Measurements from ENCODE around the gene ZNF354C.

ZNF354C gene

DNA sequence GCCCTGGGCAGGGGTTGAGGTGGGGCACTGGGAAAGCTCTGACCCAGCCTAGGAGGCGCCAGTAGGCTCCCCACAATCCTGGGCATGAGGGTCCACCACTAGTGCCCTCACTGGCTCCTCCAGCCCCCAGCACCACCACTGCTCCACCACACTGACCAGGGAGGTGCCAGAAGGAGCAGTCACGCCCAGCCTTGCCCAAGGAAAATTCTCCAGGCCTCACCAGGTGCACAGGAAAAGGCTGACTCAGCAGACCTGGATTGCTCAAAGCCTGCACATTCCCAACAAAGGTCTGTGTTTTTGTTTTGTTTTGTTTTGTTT is 62.9 kb downstream of the ZNF354C start:
- no peak overlapping the region for H3K4me3 ChIP-seq (ENCODE audit: low read depth, low read length)
- no peaks in the 10 kb centered on the region for H3K4me1 ChIP-seq (ENCODE audit: control insufficient read depth, insufficient read depth, low read length)
- no peak overlapping the region for H3K9ac ChIP-seq (ENCODE audit: low read depth, low read length)
- peaks cover 89% of the 10 kb centered on the region for H3K9me3 ChIP-seq (ENCODE audit: control insufficient read depth, insufficient read depth, low read length)
- no peaks in the 10 kb centered on the region for H3K27me3 ChIP-seq (ENCODE audit: control insufficient read depth, insufficient read depth, low read length)
- H3K27ac ChIP-seq (ENCODE audit: low read depth, low read length), result no peak overlapping the region
- no peaks in the 10 kb centered on the region for H3K36me3 ChIP-seq (ENCODE audit: control insufficient read depth, insufficient read depth, low read length)

DNA sequence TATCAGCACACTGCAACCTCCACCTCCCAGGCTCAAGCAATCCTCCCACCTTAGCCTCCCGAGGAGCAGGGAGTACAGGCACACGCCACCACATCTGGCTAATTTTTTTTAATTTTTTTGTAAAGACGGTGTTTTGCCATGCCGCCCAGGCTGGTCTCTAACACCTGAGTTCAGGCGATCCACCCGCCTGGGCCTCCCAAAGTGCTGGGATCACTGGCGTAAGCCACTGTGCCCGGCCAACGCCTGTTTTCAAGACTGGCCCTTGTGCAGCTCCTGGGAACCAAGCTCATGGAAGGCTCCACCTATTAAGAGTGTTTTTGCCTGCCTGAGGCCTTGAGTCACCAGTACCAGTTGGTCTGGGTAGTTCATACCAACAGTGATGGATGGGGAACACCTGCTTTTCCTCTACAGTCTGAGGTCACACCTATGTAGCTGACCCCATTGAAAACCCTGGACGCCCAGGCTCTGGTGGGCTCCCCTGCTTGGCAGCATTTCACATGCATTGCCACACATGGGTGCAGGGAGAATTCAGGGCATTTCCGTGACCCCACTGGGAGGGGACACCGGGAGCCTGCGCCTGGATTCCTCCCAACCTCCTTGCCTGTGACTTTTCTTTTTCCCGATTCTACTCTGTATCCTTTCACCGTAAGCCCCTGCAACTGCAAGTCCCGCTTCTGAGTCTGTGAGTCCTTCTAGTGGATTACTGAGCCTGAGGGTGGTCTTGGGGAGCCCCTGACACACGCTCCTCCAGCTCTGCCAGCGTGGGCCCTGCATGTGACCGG is 63.5 kb downstream of the ZNF354C start:
- no peaks in the 10 kb centered on the region for H3K27me3 ChIP-seq (ENCODE audit: control insufficient read depth, insufficient read depth, low read length)
- no peak overlapping the region for H3K4me3 ChIP-seq (ENCODE audit: low read depth, low read length)
- H3K27ac ChIP-seq (ENCODE audit: low read depth, low read length), result no peak overlapping the region
- no peaks in the 10 kb centered on the region for H3K36me3 ChIP-seq (ENCODE audit: control insufficient read depth, insufficient read depth, low read length)
- H3K9me3 ChIP-seq (ENCODE audit: control insufficient read depth, insufficient read depth, low read length), result peaks cover 86% of the 10 kb centered on the region
- H3K9ac ChIP-seq (ENCODE audit: low read depth, low read length), result no peak overlapping the region
- no peaks in the 10 kb centered on the region for H3K4me1 ChIP-seq (ENCODE audit: control insufficient read depth, insufficient read depth, low read length)

DNA sequence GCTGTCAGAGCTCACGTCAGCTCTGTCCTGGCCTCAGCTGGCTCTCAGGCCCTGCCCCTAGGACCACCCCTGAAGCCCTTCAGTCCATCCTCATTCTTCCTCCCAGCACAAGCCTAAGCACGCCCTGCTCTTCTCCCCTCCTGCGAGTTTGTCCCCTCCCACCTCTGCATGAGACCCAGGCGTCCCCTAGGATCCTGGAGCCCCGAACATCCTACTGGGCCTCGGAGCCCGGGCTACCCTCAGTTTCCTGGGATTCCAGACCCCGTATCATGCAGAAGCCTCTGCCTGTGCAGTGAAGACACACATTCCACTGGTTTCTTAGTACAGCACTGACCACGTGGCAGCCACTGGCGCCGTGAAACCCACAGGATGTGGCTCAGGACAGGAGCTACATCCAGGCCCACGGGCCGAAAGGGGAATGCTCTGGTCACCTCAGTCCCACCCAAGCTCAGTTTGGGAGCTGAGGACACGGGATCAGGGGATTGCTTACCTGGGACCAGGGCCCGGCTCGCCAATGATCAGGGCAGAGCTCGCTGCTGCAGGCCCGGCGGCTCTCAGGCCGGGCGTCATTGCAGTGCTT is 64.2 kb downstream of the ZNF354C start:
- no peak overlapping the region for H3K27ac ChIP-seq (ENCODE audit: low read depth, low read length)
- no peaks in the 10 kb centered on the region for H3K36me3 ChIP-seq (ENCODE audit: control insufficient read depth, insufficient read depth, low read length)
- H3K27me3 ChIP-seq (ENCODE audit: control insufficient read depth, insufficient read depth, low read length), result no peaks in the 10 kb centered on the region
- no peaks in the 10 kb centered on the region for H3K4me1 ChIP-seq (ENCODE audit: control insufficient read depth, insufficient read depth, low read length)
- H3K4me3 ChIP-seq (ENCODE audit: low read depth, low read length), result no peak overlapping the region
- peaks cover 85% of the 10 kb centered on the region for H3K9me3 ChIP-seq (ENCODE audit: control insufficient read depth, insufficient read depth, low read length)
- H3K9ac ChIP-seq (ENCODE audit: low read depth, low read length), result no peak overlapping the region

DNA sequence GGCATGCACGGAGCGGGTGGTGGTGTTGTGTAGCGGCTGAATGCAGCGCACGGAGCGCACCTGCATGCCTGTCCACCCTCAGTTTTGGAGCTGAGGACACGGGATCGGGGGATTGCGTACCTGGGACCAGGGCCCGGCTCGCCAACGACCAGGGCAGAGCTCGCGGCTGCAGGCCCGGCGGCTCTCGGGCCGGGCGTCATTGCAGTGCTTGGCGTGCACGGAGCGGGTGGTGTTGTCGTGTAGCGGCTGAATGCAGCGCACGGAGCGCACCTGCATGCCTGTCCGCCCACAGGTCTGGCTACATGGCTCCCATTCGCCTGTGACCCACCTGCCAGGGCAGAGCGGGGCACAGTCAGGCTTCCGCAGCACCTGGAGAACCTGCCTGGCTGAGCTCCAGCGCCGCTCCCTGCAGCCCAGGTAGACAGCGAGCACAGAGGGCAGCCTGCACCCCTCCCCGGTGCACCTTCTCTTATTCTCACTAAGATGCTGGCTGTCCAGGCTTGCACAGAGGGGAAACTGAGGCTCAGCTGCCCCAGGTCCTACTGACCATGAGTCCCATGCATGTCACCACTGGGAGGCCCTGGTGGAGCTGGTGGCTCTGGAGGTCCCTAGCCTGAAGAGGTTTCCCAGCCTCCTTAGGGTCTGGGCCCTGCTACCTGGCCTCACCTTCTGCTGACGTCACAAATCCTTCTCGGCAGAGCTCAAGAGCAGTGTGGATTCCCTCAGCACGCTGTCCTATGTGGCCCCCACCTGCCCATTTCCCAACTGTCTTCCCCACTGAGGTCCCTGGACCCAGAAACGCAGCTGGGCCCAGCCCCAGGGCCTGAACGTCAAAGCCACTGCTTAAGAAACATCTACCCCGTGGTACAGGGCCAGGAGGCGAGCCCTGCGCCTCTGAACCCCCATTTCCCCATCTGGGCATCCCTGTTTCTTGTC is 64.9 kb downstream of the ZNF354C start:
- Histone ChIP-seq H3K9ac (ENCODE audit: low read depth, low read length) (no peak overlapping the region), H3K4me3 (ENCODE audit: low read depth, low read length) (no peak overlapping the region), H3K36me3 (ENCODE audit: control insufficient read depth, insufficient read depth, low read length) (no peaks in the 10 kb centered on the region), H3K9me3 (ENCODE audit: control insufficient read depth, insufficient read depth, low read length) (peaks cover 83% of the 10 kb centered on the region), H3K27me3 (ENCODE audit: control insufficient read depth, insufficient read depth, low read length) (no peaks in the 10 kb centered on the region), H3K4me1 (ENCODE audit: control insufficient read depth, insufficient read depth, low read length) (no peaks in the 10 kb centered on the region), H3K27ac (ENCODE audit: low read depth, low read length) (no peak overlapping the region)

DNA sequence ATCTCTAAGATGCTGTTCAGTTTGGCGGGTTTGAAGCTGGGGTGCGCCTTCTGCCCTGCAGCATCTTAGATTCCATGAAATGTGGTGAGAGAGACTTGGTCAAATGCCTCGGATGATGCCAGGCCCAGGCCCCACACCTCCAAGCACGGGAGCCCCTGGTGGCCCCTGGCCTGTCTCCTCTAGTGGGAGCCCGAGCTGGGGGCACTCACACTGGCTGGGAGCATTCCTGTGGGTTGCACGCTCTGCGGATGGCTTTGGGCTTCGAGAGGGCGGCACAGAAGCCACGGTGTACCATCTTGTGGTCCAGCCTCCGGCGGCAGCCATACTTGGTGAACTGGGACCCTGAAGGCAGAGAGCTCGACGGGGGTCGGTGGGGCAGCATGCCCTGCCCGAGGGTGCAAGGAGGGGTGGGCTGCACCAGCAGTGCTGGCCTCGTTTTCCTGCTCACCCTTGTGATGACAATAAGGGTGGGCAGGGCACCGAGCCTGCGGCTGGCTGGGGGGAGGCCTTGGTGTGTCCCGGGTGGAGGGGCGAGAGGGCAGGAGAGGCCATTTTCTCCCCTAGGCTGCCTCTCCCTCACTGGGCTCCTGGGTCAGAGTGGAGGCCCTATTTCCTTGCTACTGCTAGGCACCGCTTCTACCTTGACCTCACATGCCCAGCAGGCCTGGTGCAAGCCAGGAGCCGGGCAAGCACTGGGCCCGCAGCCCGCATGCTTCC is 65.8 kb downstream of the ZNF354C start:
- no peak overlapping the region for H3K9ac ChIP-seq (ENCODE audit: low read depth, low read length)
- H3K27ac ChIP-seq (ENCODE audit: low read depth, low read length), result no peak overlapping the region
- H3K36me3 ChIP-seq (ENCODE audit: control insufficient read depth, insufficient read depth, low read length), result no peaks in the 10 kb centered on the region
- no peak overlapping the region for H3K4me3 ChIP-seq (ENCODE audit: low read depth, low read length)
- H3K27me3 ChIP-seq (ENCODE audit: control insufficient read depth, insufficient read depth, low read length), result no peaks in the 10 kb centered on the region
- H3K9me3 ChIP-seq (ENCODE audit: control insufficient read depth, insufficient read depth, low read length), result peaks cover 82% of the 10 kb centered on the region
- H3K4me1 ChIP-seq (ENCODE audit: control insufficient read depth, insufficient read depth, low read length), result no peaks in the 10 kb centered on the region

DNA sequence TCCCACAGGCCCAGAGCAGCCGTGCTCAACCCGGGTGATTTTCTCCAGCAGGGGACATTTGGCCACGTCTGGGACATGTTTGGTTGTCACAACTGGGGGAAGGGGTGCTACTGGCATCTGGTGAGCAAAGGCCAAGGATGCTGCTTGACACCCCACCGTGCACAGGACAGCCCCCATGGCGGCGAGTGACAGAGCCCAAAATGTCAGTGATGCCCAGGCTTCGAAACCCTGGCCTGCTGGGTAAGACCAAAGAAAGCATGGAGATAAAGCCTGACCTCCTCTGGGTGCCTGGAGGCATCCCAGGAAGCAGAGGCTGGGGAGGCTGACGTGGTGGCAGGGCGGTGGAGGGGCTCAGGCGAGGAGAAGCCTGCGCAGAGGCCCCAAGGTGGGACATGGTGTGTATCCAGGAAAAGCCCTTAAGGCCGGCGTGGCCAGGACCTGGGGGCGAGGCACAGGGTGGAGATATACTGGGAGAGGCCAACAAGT is 66.4 kb downstream of the ZNF354C start:
- Histone ChIP-seq H3K4me3 (ENCODE audit: low read depth, low read length) (no peak overlapping the region), H3K9ac (ENCODE audit: low read depth, low read length) (no peak overlapping the region), H3K36me3 (ENCODE audit: control insufficient read depth, insufficient read depth, low read length) (no peaks in the 10 kb centered on the region), H3K4me1 (ENCODE audit: control insufficient read depth, insufficient read depth, low read length) (no peaks in the 10 kb centered on the region), H3K9me3 (ENCODE audit: control insufficient read depth, insufficient read depth, low read length) (peaks cover 80% of the 10 kb centered on the region), H3K27ac (ENCODE audit: low read depth, low read length) (no peak overlapping the region), H3K27me3 (ENCODE audit: control insufficient read depth, insufficient read depth, low read length) (no peaks in the 10 kb centered on the region)

DNA sequence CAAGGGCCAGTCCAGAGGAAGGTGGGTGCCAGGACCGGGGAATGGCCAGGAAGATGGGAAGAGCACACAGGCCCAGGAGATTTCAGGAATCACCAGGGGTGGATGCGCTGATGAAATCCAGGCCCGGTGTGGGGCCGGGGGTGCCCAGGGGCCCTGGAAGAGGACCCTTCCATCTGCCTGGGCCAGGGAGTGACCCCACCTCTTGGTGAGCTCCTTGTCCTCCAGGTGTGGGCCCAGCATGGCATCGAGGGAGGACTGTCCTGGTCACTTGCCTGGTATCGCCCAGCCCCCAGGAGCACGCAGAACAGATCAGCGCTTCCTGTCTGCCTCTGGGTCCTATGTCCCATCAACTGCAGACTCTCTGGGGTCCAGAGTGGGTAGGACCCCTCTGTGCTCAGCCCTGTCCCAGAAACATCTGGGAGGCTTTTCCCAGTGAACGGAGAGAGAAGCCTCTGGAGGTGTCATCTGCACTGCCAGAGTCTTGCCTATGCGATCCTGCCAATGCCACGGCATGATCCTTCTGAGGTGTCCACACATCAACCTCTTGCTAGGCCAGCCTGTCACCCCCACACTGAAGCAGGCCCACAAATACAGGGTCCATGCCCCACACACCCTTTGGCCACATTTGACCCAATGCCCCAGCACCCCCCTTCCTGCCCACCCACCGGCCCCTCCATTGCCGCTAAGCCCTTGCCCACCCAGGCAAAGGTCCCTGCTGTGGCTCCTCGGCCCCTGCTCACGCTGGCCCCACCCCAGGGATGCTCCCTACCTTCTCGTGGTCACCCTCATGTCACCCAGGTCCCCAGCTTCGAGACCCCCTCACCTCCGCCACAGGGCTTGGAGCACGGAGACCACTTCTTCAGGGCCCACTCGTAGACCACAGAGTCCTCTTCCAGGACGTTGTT is 67.2 kb downstream of the ZNF354C start:
- H3K27me3 ChIP-seq (ENCODE audit: control insufficient read depth, insufficient read depth, low read length), result no peaks in the 10 kb centered on the region
- H3K4me1 ChIP-seq (ENCODE audit: control insufficient read depth, insufficient read depth, low read length), result no peaks in the 10 kb centered on the region
- H3K4me3 ChIP-seq (ENCODE audit: low read depth, low read length), result no peak overlapping the region
- H3K9me3 ChIP-seq (ENCODE audit: control insufficient read depth, insufficient read depth, low read length), result peaks cover 73% of the 10 kb centered on the region
- H3K36me3 ChIP-seq (ENCODE audit: control insufficient read depth, insufficient read depth, low read length), result no peaks in the 10 kb centered on the region
- no peak overlapping the region for H3K27ac ChIP-seq (ENCODE audit: low read depth, low read length)
- no peak overlapping the region for H3K9ac ChIP-seq (ENCODE audit: low read depth, low read length)

DNA sequence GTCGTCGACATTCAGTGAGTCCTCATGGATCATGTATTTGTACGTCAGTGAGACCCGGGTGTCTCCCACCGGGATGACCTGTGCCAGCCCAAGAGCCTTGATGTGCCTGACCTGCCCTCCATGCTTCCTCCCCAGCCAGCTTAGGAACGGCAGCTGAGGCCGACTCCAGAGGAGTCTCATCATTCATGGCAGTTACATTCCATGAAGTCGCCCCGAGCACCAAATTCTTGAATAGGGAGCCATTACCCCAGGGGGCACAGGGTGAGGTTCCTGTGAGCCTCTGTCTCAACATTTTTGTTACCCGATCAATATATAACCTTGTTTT is 67.8 kb downstream of the ZNF354C start:
- Histone ChIP-seq H3K4me3 (ENCODE audit: low read depth, low read length) (no peak overlapping the region), H3K27me3 (ENCODE audit: control insufficient read depth, insufficient read depth, low read length) (no peaks in the 10 kb centered on the region), H3K9ac (ENCODE audit: low read depth, low read length) (no peak overlapping the region), H3K36me3 (ENCODE audit: control insufficient read depth, insufficient read depth, low read length) (no peaks in the 10 kb centered on the region), H3K27ac (ENCODE audit: low read depth, low read length) (no peak overlapping the region), H3K4me1 (ENCODE audit: control insufficient read depth, insufficient read depth, low read length) (no peaks in the 10 kb centered on the region), H3K9me3 (ENCODE audit: control insufficient read depth, insufficient read depth, low read length) (peaks cover 66% of the 10 kb centered on the region)

DNA sequence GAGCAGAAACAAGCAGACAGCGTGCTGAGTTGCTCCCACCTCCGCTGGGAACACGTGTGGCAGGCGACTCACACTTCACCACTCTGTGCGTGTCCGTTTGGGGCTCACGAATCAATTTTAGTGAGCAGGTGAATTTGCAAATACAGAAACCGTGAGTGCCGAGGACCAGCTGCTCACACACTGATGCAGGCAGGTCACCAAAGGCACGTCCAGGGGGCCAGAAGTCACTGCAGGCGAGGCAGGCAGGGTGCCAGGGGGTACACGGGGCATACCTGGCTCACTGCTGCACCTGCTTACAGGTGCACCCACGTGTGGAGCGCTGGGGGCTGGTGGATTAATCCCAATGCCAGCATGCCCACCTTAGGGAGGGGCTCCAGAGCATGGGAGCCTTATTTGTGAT is 68.8 kb downstream of the ZNF354C start:
- Histone ChIP-seq H3K4me3 (ENCODE audit: low read depth, low read length) (no peak overlapping the region), H3K36me3 (ENCODE audit: control insufficient read depth, insufficient read depth, low read length) (no peaks in the 10 kb centered on the region), H3K9me3 (ENCODE audit: control insufficient read depth, insufficient read depth, low read length) (peaks cover 58% of the 10 kb centered on the region), H3K4me1 (ENCODE audit: control insufficient read depth, insufficient read depth, low read length) (no peaks in the 10 kb centered on the region), H3K27ac (ENCODE audit: low read depth, low read length) (no peak overlapping the region), H3K9ac (ENCODE audit: low read depth, low read length) (no peak overlapping the region), H3K27me3 (ENCODE audit: control insufficient read depth, insufficient read depth, low read length) (no peaks in the 10 kb centered on the region)

DNA sequence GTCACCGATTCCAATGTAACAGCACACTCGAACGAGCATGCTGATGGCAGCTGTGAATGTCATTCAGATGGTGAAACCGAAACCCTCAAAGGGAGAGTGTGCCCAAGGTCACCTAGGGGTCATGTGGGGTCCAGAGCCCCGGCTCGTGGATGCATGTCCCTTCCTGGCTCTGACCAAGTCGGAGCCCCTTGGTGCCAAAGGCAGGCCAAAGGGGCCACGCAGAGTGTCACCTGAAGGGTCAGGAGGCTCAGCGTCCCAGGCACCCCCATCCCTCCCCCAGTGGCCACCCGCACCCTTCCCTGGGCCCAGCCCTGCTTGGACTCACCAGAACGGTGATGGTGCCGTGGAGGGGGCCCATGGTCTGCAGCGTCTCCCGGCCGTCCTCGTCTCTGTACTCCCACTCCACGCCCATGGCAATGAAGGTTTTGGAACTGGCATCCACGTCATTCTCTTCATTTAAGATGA is 69.5 kb downstream of the ZNF354C start:
- Histone ChIP-seq H3K9me3 (ENCODE audit: control insufficient read depth, insufficient read depth, low read length) (peaks cover 56% of the 10 kb centered on the region), H3K27me3 (ENCODE audit: control insufficient read depth, insufficient read depth, low read length) (no peaks in the 10 kb centered on the region), H3K9ac (ENCODE audit: low read depth, low read length) (no peak overlapping the region), H3K27ac (ENCODE audit: low read depth, low read length) (no peak overlapping the region), H3K4me1 (ENCODE audit: control insufficient read depth, insufficient read depth, low read length) (no peaks in the 10 kb centered on the region), H3K4me3 (ENCODE audit: low read depth, low read length) (no peak overlapping the region), H3K36me3 (ENCODE audit: control insufficient read depth, insufficient read depth, low read length) (no peaks in the 10 kb centered on the region)

Measured in HUES48 (cell line).